ENCODE measurements around the gene AACS. TPM values are rescaled to one million over a fixed set of nuclear protein-coding genes. Genes with fewer than 3 reads are reported as not detected.

The AACS gene
- total and polyA plus RNA-seq, 2 of the 13 experiments (the other 11 are each of a cell fraction or from before 2014, with no cell fraction given), result 23.3 to 28.8 TPM

DNA sequence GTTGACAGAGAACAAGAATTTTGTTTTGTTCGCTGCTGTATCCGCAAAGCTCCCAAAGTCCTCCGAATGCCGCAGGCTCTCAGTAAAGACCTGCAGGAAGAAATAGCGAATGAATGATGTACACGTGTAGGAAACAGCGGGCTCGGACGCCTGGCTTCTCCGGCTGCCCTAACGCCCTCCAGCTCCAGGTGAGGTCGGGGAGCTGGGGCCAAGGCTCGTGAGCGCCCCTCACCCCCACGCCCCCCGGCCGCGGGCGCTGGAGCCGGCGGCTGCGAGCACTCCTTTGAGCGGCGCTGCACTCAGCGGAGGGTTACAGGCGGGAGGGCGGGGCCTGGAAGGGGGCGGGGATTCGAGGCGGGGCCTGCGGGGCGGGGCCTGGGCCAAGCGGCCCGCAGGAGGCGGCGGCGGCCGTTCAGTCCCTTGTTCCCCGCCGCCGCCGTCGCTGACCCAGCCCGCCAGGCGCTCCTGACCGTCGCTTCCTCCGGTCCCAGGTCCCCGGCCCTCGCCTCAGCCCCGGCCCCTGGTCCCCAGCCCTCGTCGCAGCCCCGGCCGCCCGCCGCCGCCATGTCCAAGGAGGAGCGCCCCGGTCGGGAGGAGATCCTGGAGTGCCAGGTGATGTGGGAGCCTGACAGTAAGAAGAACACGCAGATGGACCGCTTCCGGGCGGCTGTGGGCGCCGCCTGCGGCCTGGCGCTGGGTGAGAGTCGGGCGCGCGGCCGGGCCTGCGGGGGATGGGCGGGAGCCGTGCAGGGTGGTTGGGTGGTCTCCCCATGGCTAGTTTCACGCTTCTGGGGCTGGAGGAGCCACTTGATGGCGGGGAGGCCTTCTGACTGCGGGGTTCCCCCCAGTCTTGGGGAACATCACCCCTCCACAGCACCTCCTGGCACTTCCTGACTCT, at the start of gene AACS (continued):
- TF ChIP-seq ZNF12 (CRISPR knock-in tag; IDR thresholded peaks at IDR 0.05) (no peak), AGO2 (optimal IDR thresholded peaks at IDR 0.05; ENCODE audit: low read depth, low read length) (peak; percentile 64), NBN (conservative IDR thresholded peaks at IDR 0.05) (no peak), ZKSCAN8 (CRISPR knock-in tag; IDR thresholded peaks at IDR 0.05; ENCODE audit: borderline replicate concordance) (no peak), RXRA (CRISPR knock-in tag; IDR thresholded peaks at IDR 0.05) (no peak), ZNF367 (CRISPR knock-in tag; IDR thresholded peaks at IDR 0.05; ENCODE audit: borderline replicate concordance) (no peak)
- TF ChIP-seq, protein P1, sequence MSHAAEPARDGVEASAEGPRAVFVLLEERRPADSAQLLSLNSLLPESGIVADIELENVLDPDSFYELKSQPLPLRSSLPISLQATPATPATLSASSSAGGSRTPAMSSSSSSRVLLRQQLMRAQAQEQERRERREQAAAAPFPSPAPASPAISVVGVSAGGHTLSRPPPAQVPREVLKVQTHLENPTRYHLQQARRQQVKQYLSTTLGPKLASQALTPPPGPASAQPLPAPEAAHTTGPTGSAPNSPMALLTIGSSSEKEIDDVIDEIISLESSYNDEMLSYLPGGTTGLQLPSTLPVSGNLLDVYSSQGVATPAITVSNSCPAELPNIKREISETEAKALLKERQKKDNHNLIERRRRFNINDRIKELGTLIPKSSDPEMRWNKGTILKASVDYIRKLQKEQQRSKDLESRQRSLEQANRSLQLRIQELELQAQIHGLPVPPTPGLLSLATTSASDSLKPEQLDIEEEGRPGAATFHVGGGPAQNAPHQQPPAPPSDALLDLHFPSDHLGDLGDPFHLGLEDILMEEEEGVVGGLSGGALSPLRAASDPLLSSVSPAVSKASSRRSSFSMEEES (CRISPR knock-in tag; IDR thresholded peaks at IDR 0.05), result no peak
- TF ChIP-seq, protein P2, sequence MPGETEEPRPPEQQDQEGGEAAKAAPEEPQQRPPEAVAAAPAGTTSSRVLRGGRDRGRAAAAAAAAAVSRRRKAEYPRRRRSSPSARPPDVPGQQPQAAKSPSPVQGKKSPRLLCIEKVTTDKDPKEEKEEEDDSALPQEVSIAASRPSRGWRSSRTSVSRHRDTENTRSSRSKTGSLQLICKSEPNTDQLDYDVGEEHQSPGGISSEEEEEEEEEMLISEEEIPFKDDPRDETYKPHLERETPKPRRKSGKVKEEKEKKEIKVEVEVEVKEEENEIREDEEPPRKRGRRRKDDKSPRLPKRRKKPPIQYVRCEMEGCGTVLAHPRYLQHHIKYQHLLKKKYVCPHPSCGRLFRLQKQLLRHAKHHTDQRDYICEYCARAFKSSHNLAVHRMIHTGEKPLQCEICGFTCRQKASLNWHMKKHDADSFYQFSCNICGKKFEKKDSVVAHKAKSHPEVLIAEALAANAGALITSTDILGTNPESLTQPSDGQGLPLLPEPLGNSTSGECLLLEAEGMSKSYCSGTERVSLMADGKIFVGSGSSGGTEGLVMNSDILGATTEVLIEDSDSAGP (CRISPR knock-in tag; IDR thresholded peaks at IDR 0.05; ENCODE audit: borderline replicate concordance), result peak; percentile 56; the same call in 1 of the 2 replicates
- TF ChIP-seq, protein P3, sequence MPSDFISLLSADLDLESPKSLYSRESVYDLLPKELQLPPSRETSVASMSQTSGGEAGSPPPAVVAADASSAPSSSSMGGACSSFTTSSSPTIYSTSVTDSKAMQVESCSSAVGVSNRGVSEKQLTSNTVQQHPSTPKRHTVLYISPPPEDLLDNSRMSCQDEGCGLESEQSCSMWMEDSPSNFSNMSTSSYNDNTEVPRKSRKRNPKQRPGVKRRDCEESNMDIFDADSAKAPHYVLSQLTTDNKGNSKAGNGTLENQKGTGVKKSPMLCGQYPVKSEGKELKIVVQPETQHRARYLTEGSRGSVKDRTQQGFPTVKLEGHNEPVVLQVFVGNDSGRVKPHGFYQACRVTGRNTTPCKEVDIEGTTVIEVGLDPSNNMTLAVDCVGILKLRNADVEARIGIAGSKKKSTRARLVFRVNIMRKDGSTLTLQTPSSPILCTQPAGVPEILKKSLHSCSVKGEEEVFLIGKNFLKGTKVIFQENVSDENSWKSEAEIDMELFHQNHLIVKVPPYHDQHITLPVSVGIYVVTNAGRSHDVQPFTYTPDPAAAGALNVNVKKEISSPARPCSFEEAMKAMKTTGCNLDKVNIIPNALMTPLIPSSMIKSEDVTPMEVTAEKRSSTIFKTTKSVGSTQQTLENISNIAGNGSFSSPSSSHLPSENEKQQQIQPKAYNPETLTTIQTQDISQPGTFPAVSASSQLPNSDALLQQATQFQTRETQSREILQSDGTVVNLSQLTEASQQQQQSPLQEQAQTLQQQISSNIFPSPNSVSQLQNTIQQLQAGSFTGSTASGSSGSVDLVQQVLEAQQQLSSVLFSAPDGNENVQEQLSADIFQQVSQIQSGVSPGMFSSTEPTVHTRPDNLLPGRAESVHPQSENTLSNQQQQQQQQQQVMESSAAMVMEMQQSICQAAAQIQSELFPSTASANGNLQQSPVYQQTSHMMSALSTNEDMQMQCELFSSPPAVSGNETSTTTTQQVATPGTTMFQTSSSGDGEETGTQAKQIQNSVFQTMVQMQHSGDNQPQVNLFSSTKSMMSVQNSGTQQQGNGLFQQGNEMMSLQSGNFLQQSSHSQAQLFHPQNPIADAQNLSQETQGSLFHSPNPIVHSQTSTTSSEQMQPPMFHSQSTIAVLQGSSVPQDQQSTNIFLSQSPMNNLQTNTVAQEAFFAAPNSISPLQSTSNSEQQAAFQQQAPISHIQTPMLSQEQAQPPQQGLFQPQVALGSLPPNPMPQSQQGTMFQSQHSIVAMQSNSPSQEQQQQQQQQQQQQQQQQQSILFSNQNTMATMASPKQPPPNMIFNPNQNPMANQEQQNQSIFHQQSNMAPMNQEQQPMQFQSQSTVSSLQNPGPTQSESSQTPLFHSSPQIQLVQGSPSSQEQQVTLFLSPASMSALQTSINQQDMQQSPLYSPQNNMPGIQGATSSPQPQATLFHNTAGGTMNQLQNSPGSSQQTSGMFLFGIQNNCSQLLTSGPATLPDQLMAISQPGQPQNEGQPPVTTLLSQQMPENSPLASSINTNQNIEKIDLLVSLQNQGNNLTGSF (CRISPR knock-in tag; IDR thresholded peaks at IDR 0.05), result no peak
- TF ChIP-seq, protein P4, sequence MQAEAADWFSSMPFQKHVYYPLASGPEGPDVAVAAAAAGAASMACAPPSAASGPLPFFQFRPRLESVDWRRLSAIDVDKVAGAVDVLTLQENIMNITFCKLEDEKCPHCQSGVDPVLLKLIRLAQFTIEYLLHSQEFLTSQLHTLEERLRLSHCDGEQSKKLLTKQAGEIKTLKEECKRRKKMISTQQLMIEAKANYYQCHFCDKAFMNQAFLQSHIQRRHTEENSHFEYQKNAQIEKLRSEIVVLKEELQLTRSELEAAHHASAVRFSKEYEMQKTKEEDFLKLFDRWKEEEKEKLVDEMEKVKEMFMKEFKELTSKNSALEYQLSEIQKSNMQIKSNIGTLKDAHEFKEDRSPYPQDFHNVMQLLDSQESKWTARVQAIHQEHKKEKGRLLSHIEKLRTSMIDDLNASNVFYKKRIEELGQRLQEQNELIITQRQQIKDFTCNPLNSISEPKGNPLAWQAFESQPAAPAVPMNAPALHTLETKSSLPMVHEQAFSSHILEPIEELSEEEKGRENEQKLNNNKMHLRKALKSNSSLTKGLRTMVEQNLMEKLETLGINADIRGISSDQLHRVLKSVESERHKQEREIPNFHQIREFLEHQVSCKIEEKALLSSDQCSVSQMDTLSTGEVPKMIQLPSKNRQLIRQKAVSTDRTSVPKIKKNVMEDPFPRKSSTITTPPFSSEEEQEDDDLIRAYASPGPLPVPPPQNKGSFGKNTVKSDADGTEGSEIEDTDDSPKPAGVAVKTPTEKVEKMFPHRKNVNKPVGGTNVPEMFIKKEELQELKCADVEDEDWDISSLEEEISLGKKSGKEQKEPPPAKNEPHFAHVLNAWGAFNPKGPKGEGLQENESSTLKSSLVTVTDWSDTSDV (CRISPR knock-in tag; IDR thresholded peaks at IDR 0.05), result no peak; the same call in 1 of the 2 replicates
- TF ChIP-seq, protein P5, sequence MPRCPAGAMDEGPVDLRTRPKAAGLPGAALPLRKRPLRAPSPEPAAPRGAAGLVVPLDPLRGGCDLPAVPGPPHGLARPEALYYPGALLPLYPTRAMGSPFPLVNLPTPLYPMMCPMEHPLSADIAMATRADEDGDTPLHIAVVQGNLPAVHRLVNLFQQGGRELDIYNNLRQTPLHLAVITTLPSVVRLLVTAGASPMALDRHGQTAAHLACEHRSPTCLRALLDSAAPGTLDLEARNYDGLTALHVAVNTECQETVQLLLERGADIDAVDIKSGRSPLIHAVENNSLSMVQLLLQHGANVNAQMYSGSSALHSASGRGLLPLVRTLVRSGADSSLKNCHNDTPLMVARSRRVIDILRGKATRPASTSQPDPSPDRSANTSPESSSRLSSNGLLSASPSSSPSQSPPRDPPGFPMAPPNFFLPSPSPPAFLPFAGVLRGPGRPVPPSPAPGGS (CRISPR knock-in tag; IDR thresholded peaks at IDR 0.05), result no peak
- TF ChIP-seq, protein P6, sequence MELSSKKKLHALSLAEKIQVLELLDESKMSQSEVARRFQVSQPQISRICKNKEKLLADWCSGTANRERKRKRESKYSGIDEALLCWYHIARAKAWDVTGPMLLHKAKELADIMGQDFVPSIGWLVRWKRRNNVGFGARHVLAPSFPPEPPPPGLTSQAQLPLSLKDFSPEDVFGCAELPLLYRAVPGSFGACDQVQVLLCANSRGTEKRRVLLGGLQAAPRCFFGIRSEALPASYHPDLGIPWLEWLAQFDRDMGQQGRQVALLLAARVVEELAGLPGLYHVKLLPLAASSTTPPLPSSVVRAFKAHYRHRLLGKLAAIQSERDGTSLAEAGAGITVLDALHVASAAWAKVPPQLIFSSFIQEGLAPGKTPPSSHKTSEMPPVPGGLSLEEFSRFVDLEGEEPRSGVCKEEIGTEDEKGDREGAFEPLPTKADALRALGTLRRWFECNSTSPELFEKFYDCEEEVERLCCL (CRISPR knock-in tag; IDR thresholded peaks at IDR 0.05; ENCODE audit: borderline replicate concordance), result no peak
